UCSD-AML1 (cell line): Measurements from ENCODE around the gene AQP5.

Source experiments
- DNase-seq: peaks from one replicate; lab custom pipeline; 2025; ENCODE audit not compliant: unreplicated experiment; lab: John Stamatoyannopoulos, UW

Gene AQP5

DNA sequence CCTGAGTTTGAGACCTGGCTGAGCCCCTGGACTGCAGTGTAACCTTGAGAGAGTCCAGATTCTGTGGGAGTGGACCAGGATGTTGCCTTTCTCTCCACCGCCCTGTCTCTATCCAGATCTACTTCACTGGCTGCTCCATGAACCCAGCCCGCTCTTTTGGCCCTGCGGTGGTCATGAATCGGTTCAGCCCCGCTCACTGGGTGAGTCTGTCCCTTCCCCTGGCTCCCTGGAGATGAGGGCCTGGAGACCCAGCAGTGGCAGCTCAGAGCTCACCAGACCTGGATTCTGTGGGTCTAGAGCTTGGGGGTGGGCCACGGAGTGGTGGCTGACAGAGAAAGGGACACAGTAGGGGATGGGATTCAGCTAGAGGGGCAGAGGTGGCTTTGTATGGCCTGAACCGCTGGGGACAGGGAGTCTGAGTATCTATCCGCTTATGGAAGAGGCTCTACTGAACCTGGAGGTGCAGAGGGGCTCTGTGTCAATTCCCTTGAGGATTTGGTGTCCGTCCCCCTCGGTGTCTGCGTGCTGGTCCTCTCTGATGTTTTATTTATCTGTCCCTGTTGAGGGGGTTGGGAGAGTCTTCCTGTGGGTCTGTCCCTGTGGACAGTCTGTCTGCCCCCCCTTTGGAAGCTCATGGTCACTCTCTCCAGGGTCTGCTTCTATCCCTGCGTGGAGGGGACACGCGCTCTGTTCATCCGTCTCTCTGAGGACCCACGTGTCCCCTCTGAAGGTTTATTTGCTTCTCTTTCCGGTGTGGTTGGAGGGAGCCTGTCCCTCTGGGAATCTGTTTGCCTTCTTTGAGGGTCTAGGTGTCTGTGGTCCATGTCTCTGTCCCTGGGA is 2.5 kb downstream of the AQP5 start:
- DNase-seq: no peak

DNA sequence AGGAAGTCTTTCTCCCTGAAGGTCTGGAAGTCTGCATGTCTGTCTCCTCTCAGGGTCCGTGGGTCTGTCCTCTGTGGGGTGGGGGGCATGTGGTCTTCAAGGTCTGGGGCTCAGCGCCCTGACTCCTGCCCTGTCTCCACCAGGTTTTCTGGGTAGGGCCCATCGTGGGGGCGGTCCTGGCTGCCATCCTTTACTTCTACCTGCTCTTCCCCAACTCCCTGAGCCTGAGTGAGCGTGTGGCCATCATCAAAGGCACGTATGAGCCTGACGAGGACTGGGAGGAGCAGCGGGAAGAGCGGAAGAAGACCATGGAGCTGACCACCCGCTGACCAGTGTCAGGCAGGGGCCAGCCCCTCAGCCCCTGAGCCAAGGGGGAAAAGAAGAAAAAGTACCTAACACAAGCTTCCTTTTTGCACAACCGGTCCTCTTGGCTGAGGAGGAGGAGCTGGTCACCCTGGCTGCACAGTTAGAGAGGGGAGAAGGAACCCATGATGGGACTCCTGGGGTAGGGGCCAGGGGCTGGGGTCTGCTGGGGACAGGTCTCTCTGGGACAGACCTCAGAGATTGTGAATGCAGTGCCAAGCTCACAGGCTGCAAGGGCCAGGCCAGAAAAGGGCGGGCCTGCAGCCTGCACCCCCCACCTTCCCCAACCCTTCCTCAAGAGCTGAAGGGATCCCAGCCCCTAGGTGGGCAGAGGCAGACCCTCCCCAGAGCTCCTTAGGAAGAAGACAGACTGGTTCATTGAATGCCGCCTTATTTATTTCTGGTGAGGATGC is 3.4 kb downstream of the AQP5 start:
- no peak for DNase-seq

DNA sequence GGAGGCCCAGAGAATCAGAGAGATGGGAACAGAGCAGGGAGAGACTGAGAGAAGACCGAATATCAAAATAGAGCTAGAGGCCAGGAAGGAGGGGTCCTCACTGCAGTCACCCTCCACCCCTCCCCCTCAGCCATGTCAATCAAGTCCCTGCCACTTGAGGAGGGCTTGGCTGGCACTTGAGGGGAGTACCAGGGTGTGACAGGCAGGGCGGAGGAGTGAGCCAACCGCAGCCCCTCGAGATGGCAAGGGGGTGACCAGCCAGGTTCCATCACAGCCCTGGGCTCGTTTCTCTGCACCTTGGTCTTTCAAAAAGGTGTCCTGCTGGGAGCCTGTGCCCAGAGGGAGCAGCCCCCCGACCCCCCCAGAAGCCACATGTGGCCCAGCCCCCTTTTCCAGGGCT is 4.2 kb downstream of the AQP5 start:
- no peak for DNase-seq

DNA sequence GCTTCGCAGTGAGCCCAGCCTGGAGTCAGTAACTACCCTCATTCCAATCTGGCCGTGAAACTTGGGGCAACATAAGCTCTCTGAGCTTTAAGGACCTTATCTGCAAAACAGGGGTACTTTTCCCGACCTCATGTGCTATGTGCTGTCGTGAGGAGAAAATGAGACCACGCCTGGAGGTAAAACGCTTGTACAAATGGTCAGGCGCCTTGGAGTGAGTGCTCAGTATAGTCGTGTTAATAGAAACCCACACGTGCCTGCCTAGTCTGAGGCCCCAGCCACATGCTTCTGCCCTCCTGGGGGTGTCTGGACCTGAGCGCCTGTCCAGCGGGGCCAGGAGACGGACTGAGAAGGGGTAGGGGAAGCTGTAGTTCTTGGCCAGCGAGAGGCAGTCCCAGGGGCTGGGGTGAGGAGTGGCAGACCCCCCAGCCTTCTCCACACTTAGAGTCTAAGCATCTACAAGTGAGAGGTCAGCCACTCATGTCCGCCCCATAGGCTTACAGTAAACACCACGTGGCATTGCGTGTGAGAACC is 4.9 kb downstream of the AQP5 start:
- DNase-seq: no peak

DNA sequence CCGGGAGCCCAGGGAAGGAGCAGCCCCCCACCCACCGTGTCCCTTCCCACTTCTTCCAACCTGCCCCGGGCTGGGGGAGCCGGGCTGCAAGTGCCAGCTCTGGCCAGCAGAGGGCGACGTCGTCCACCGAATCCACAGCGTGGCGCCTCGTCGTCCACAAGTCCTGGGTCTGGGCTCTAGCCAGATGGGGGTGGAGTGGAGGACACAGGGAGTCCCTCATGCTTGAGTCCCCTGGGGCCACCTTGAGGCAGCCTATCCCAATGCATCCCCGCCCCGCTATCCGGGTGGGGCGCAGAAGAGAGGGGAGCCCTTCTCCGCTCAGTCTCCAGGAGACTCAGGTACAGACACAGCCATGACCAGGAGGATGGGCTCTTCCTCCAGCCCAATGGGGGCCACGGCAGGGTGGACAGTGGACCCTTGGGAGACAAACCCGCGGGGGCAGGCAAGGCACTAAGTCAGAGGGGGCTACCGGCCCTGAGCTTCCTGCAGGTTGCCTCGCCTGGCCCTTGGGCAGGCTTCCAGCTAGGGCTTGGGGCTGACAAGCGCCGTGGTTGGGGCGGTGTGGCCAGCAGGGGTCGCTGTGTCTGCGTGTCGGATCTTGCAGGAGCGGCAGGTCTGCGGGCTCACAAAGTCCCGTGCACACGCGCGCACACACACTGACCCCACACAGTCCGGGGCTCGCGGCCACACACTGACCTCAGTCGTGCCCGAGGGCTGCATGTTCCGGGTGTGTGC is 5.5 kb downstream of the AQP5 start:
- DNase-seq: peak; percentile 88

DNA sequence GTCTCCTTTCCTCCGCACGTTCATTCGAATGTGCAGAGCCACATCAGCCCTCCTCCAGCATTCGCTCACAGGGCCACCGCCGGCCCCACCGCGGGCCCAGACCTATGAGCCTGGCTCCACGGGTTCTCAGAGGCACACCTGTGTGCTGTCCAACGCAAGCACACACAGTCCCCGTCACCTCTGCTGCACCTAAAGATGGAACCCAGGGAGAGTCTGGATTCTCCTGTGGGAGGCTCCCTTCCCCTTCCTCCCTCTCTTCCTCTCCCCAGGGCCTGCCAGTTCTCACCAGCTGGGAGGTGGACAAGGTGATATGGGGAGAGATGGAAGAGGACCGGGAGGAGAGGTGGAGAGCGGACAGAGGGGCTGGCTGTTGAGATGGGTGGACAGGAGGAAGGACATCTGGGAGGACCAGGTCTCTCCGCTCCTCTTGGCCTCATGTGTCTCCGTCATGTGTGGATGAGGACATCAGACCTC is 6.1 kb downstream of the AQP5 start:
- no peak for DNase-seq

DNA sequence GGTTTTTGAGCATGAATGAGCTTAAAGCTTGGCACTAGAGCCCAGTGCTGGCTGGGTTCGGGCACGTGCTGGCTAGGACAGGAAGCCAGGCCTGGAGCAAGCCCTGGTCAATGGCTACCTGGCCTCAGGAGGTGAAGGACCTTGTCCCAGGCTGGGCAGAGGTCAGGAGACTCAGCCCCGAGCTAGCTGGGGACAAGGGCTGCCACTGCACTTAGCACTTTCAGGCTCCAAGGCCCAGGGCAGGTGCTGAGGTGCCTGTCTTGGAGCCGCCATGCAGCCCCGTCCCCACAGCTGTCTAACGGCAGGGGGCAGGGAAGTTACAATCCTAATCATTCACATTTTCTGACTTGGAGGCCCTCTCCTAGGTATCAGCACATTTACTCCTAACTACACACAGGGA is 6.8 kb downstream of the AQP5 start:
- no peak for DNase-seq

DNA sequence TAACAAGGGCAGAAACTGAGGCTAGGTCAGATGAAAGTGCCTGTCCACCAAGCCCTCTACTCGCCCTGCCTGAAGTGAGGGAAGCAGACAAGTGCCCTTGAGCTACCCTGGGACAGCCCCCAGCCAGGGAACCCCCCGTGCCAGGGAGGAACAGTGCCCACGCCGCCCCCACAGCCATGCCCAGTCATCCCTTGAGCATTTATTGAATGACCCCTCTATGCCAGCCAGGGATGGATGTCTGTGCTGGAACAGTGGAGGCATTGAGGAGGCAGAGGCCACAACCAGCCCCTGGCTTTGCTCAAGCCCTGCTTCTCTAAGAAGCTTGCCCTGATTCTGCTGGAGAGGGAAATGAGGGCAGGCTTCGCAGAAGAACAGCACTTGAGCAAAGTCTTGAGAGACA is 7.4 kb downstream of the AQP5 start:
- no peak for DNase-seq

DNA sequence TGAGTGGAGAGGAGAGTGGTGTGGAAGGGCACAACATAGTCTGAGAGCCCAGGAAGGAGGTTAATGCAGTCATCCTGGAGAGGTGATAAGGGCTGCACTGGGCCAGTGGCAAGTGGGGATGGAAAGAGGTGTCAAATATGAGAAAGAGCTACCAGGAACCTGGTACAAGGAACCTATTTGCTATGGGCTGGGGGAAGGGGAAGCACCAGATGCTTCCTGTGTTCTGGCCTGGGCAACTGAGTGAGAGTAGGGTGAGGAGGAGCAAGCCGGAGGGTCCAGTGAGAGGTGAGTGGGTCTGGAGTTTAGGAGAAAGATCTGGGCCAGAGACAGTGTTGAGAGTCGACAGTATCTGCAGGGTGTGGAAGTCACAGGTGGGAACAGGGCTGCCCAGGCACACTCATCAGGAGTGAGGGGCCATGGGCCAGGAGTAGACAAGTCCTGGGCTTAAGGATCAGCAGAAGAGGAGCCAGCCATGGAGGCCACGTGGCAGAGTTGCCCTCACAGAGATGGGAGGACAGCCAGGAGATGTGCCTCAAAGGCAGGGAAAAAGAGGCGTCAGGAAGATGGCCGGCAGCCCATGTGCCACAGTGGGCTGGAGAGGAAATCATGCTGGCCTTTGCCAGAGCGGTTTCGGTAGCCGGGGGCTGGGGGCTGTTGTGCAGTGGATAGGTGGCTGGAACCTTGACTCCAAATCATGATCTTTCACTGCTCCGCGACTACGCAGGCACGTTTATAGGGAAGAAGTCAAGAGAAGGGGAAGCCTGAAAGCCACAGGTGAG is 8.2 kb downstream of the AQP5 start:
- no peak for DNase-seq

DNA sequence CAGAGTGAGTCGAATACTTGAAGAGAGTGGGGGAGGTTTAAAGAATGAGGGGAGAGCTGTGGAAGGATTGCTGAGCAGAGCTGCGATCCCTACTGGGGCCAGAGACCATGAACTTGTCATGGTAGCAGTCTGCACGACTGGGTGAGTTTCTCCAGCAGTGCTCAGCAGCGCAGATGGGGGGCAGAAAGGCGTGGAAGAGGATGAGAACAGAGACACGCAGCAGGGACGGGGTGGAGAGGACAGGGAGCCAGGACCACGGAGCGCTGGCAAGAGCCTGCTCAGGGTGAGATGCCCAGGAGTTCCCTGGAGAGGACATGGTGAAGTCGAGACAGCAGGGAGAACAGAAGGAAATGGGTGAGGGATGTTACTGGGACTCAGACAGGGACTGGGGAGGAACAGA is 9.0 kb downstream of the AQP5 start:
- no peak for DNase-seq

DNA sequence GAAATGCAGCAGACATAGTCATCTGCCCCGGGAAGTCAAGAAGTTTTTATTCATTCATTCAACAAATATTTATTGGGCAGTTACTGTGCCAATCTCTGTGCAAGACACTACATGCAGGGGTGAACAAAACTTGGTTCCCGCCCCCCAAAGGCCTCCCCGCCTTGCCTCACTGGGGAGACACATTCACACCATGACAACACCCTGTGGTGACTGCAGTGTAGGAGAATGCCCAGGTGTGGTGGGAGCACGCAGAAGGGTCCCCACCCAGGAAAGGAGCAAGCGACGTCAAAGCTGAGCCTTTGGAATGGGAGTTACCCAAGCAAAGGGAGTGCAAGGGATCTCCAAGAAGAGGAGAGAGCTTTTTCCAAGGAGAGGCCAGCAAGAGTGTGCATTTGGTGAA is 9.5 kb downstream of the AQP5 start:
- no peak for DNase-seq

DNA sequence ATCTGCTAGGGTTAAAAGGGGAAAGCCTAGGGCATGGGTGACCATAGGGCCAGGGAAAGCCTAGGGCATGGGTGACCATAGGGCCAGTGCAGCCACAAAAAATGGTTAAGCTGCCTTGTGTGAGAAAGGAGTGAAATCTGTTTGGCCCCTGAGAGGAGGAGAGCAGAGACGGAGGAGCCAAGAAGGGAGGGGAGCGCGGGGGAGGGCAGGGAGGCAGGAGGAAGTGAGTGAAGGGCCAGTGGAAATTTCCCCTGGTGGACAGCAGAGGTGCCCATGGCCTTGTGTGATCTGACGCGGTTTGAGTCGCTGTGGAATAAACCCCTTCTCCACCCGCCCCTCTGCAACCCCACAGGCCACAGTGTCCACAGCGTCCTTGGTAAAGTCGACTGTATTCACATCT is 10.5 kb downstream of the AQP5 start:
- no peak for DNase-seq

DNA sequence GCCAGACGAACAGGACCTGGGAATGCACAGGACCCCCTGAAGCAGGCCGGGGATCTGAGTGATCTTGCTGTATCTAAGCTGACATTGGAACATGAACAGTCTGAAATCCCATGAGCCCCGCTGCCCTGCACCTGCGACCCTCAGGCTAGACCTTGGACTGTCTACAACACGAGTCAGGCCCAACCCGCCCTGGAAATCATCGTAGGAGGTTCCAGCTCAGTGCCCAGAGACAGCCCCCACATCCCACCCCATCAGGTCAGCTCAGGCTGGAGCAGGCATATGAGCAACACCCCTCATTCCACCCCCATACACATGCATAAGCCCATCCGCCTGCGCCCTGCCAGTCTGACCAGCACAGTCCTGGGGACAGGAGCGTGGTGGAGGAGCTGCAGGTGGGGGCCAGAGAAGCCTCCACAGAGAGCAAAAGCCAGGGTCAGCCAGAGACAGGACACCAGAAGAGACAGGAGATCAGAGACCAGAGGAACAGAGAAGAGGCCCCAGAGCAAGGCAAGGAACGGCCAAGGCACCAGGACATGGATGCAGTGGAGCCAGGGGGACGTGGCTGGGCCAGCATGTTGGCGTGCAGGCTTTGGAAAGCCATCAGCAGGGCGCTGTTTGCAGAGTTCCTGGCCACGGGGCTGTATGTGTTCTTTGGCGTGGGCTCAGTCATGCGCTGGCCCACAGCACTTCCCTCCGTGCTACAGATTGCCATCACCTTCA is 11.1 kb downstream of the AQP5 start, which contains the start of gene AQP6:
Gene AQP6, plus strand, starts transcription at position 307 of the 720 bp plus-strand sequence. Its CDS starts 227 bp downstream, at position 534.
- no peak for DNase-seq

DNA sequence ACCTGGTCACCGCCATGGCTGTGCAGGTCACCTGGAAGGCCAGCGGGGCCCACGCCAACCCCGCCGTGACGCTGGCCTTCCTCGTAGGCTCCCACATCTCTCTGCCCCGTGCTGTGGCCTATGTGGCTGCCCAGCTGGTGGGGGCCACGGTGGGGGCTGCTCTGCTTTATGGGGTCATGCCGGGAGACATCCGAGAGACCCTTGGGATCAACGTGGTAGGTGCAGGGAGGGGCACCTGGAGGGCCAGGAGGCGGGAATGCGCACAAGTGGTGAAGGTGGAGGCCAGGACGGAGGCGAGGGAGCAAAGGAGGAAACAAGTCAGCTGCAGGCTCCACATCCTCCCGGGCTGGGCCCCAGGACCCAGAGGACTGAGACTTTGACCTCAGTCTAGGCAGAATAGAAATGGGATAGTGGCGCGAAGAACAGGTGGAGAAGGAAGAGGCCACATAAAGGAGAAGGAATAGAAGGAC is 11.7 kb downstream of the AQP5 start:
- no peak for DNase-seq

DNA sequence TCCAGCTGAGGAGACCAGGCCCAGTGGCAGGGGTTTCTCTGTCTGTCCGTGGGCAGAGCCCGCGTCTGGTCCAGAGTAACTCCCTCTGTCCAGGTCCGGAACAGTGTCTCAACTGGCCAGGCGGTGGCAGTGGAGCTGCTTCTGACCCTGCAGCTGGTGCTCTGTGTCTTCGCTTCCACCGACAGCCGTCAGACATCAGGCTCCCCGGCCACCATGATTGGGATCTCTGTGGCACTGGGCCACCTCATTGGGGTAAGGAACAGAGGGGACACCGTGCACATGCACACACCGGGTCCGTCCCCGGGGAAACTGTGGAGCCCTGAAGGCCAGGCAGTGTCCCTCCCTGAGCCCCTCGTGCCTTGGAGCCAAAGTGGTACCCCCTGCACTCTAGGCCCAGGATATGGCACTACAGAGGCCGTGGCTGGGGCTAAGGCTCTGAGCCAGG is 12.6 kb downstream of the AQP5 start:
- peak; percentile 33 for DNase-seq

DNA sequence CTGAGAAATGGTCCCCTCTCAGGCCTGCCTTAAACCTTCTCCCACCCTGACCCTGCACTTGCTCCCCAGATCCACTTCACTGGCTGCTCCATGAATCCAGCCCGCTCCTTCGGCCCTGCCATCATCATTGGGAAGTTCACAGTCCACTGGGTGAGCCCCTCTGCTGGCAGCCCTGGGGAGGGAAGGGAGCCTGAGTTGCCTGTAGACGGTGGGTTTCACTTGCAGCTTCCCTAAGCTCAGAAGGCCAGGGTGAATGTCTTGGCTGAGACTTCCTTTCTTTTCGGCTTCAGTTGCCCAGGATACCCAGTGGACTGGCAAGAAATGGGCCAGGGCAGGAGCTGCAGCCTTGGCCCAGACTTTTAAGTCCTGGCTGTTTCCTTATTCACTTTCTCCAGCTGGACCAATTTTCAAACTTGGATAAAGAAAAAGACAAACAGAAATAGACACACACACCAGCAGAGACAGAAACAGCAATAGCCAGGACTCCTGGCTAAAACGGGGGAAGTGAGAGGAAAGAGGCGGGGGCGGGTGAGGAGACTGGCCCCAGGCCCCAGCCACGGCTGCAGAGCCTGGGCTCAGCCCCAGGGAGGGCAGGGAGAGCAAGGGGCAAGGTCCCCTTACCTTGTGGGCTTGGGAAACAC is 13.1 kb downstream of the AQP5 start:
- DNase-seq: no peak

DNA sequence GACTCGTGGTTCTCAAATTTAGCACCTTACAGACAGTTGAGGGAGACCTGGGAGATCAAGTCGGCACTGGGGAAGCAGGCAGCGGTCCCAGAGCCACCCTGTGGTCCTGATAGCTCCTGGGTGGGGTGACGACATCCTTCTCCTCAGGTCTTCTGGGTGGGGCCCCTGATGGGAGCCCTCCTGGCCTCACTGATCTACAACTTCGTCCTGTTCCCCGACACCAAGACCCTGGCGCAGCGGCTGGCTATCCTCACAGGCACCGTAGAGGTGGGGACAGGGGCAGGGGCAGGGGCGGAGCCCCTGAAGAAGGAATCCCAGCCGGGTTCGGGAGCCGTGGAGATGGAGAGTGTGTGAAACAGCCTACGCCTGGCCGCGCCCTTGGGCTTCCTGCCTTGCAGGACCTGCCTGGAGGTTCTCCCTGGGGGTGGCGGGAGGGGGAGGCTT is 13.7 kb downstream of the AQP5 start:
- no peak for DNase-seq

DNA sequence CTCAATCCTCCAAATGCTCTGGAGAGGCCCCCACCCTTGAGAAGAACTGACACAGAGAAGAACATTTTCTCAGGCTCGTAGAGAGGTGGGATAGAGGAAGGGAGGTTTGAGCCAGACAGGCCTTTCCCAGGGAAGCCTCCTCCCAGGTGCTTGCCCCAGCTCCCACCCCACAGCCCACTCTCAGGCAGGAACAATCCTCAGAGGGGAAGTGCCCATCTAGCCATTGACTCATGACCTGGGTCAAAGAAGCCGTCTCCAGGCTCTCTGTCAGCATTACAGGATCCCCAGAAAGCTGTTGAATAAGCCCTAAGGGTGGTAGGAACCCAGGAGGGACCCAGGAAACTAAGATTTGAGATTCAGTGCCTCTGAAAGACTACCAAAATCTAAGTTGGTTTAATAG is 14.9 kb downstream of the AQP5 start:
- no peak for DNase-seq

DNA sequence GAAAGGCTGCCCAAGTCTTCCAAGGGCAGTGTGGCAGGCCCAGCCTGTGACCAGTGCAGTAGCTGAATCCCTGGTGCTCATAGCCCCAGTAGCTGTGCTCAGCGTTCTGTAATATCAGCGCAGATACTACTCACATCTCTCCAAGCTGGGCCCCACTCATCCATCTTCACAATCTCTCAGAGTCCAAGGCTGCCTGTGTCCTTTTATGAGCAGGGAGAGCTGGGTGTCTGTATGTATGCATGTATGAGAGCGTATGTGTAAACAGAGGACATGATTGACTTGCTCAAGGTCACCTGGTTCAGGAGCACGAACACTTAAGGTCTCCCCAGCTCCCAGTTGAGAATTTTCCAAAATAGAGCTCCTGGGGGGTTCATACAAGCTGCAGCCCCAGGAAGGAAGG is 16.5 kb downstream of the AQP5 start:
- no peak for DNase-seq
